Measurements from ENCODE around the gene PRKAG1. TPM values are rescaled to one million over a fixed set of nuclear protein-coding genes. Genes with fewer than 3 reads are reported as not detected.

The PRKAG1 gene
- total RNA-seq, 6 donors from 2014 or later = 25.1 to 56.5 (median 42.0) TPM

DNA sequence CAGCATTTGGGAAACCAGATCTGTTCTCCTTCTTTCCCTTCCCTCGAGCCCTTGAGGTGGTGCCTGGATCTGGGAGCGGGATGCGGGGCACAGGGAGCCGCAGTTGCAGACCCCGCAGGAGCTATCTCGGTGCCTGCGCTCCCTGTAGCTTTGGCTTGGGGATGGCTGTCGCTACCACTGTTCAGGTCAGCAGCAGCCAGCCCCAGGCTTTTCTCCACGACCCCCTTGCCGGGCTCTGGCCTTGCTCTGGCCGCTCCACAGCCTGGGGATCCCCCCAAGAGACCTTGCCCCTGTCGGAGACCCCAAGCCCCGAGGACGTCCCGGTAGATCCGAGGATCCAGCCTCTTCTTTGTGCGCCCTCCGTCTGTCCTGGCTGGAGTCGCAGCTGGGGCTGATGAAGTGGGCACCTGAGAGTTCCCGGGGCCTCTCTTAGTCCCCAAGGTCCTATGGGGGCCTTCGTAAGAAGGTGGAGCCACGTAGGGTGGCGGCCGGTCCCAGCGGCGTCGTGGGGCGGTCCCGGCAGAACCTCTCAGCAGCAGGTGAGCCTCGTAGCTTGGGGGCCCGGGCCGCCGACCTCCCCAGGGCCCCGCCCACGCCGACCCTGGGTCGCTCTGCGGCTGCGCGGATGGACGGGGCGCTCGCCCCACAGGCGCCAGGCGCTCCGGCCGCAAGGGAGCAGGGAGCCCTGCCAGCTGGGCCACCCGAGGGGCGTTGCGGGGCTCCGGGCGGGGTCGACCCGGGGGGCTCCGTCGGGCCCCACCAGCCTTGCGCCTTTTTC is 20.7 kb downstream of the PRKAG1 start:
- ATAC-seq (ENCODE audit: low FRiP score in 2 of 2) (peak in 1 of 2 donors; percentile 22), DNase-seq (peak in 1 of 2 donors; percentile 91)
- no peak overlapping the region for H3K27ac ChIP-seq
- peaks cover 0 to 27% (median 19%) of the 10 kb centered on the region in 4 donors for H3K36me3 ChIP-seq
- peaks cover 0 to 41% (median 28%) of the 10 kb centered on the region in 4 donors for H3K27me3 ChIP-seq
- no peak for TF ChIP-seq POLR2AphosphoS5 (IDR thresholded peaks at IDR 0.05)
- TF ChIP-seq, protein P1, sequence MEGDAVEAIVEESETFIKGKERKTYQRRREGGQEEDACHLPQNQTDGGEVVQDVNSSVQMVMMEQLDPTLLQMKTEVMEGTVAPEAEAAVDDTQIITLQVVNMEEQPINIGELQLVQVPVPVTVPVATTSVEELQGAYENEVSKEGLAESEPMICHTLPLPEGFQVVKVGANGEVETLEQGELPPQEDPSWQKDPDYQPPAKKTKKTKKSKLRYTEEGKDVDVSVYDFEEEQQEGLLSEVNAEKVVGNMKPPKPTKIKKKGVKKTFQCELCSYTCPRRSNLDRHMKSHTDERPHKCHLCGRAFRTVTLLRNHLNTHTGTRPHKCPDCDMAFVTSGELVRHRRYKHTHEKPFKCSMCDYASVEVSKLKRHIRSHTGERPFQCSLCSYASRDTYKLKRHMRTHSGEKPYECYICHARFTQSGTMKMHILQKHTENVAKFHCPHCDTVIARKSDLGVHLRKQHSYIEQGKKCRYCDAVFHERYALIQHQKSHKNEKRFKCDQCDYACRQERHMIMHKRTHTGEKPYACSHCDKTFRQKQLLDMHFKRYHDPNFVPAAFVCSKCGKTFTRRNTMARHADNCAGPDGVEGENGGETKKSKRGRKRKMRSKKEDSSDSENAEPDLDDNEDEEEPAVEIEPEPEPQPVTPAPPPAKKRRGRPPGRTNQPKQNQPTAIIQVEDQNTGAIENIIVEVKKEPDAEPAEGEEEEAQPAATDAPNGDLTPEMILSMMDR (IDR thresholded peaks at IDR 0.05) = no peak
- no peak for TF ChIP-seq EP300 (IDR thresholded peaks at IDR 0.05)
- no peak for TF ChIP-seq POLR2A (IDR thresholded peaks at IDR 0.05)
- H3K4me3 ChIP-seq = peak overlapping the region; percentile 30 to 61 (median 49)
- peaks cover 36 to 51% (median 47%) of the 10 kb centered on the region in 4 donors for H3K4me1 ChIP-seq
- 3% methylated on average over 13 to 35 of the region's 57 CpGs for WGBS, 2 donors
- no peaks in the 10 kb centered on the region for H3K9me3 ChIP-seq

DNA sequence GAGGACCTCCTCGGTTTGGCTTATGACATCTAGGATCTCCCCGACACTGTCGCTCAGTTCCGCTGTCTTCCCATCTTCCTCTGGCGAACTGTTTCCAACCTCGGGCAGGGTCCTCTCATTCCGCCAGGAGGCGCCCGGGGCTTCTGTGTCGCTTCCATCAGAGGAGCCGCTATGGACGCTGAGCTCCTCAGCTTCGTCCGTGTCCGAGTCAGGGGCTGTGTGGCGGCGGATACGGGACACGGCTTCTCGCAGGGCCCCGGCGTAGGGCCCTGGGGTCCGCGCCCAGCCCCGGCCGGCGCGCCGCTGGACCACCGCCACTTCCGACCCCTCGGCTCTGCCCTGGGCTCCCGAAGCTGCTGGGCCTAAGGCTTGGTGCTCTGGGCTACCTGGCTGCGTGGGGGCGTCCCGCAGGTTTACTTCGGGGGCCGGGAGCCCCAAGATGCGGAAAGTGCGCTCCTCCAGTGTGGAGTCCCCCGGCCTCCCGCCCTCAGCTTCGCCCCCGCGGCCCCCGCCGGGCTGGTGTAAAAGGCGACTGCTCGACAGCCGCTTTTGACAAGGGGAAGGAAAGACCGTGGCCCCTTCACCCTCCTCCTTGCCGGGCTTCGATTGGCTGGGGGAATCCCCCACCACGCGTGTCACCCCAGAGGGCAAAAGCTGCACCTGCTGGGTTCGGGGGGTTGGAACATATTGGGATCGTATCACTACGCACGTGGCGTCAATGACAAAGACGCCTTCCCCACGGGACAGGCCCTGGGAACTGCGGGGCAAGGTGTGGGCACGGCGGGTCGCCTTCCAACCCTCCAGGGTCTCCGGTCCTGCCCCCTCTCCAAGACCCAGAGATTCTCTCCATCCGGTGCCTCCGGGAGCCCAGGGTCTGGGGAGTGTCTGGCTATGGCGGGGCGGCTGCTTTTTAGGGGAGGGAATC is 21.5 kb downstream of the PRKAG1 start:
- no peaks in the 10 kb centered on the region for H3K9me3 ChIP-seq
- ATAC-seq (ENCODE audit: low FRiP score in 2 of 2) = peak; percentile 74 to 86
- H3K36me3 ChIP-seq = peaks cover 0 to 19% (median 10%) of the 10 kb centered on the region in 4 donors
- TF ChIP-seq POLR2A (IDR thresholded peaks at IDR 0.05) (no peak), EP300 (IDR thresholded peaks at IDR 0.05) (no peak), POLR2AphosphoS5 (IDR thresholded peaks at IDR 0.05) (no peak)
- TF ChIP-seq, protein P1 (IDR thresholded peaks at IDR 0.05) = peak; percentile 72 to 79 (median 78)
- peaks cover 0 to 41% (median 28%) of the 10 kb centered on the region in 4 donors for H3K27me3 ChIP-seq
- peak overlapping the region; percentile 39 to 61 (median 46) for H3K4me3 ChIP-seq
- 3 to 6% methylated on average over 27 to 52 of the region's 71 CpGs for WGBS, 2 donors
- H3K27ac ChIP-seq = no peak overlapping the region
- peak; percentile 84 to 87 for DNase-seq
- H3K4me1 ChIP-seq = peaks cover 36 to 51% (median 47%) of the 10 kb centered on the region in 4 donors

DNA sequence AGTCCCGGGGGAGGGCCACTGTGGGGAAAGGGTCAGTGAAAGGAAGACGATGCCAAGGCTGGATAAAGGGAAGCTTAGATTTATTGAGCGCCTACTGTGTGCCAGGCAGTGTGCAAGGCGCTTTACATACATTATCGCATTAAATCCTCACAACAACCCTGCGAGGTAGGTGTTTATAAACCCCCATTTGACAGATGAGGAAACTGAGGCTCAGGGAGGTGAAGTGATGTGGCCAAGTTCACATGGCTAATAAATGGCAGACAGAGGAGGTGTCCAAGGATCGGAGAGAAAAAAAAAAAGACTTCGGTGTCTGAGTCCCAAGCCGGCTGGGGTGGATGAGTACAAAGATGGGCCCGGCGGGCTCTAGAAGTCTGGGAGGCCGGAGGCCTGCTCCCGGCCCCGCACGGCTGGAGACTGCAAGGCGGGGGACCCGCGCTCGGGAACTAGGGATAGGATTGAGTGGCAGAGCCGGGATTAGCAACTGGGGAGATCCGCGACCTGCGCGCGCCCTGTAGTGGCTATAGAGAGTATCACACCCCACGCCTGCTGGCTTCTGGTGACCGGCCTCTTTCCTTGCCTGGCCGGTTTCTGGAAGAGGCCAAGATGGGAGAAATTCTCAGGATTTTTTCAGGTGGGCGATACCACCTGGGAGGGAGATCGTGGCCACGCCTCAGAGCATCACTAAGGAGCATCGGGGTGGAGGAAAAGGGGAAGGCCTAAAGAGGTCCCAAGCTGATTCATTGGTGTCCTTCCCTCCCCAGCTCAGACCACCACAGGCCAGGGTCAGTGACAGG is 23.3 kb downstream of the PRKAG1 start:
- H3K4me3 ChIP-seq = peak overlapping the region in 2 of 4 donors; percentile 25 to 30
- peaks cover 36 to 51% (median 46%) of the 10 kb centered on the region in 4 donors for H3K4me1 ChIP-seq
- ATAC-seq (ENCODE audit: low FRiP score in 2 of 2) (peak; percentile 87 to 90), DNase-seq (peak; percentile 87 to 90)
- 7 to 9% methylated on average over 32 of the region's 32 CpGs for WGBS, 2 donors
- TF ChIP-seq, protein P1 (IDR thresholded peaks at IDR 0.05) = peak; percentile 77 to 88 (median 83)
- TF ChIP-seq EP300 (IDR thresholded peaks at IDR 0.05) (no peak), POLR2A (IDR thresholded peaks at IDR 0.05) (no peak), POLR2AphosphoS5 (IDR thresholded peaks at IDR 0.05) (no peak)
- no peaks in the 10 kb centered on the region for H3K9me3 ChIP-seq
- H3K27ac ChIP-seq = no peak overlapping the region
- H3K27me3 ChIP-seq = peaks cover 0 to 41% (median 28%) of the 10 kb centered on the region in 4 donors
- H3K36me3 ChIP-seq = peaks cover 0 to 1% (median 0%) of the 10 kb centered on the region in 4 donors
